VCaP (cell line): ENCODE data around the gene CNGA3.

Source experiments
- H3K27ac ChIP-seq: fragments of 450-650 bp; 2 replicates; pipeline ENCODE4 v1.5.1; 2017
- TF ChIP-seq, protein P1 (sequence below): fragments of 450-650 bp; conservative IDR thresholded peaks from 2 replicates; pipeline ENCODE4 v1.5.1; 2017; ENCODE audit warnings: mild to moderate bottlenecking, moderate library complexity

CNGA3 gene

DNA sequence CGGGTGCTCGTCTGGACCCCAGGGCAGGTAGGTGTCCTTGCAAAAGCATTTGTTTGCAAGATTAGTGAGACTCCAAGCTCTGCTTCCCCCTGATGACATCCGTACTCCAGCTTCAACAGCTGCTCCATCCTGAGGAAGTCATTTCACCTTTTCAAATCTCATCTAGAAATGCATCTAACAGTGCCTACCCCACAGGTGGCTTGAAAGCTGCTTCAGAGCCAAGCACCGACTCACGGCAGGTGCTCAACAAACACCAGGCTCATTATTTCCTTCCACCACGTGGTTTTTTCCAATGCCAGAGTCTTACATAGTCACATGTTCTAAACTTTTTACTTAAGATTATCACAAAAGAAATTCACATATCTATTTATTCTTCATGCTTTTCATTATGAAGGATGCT is 31.9 kb downstream of the CNGA3 start:
- H3K27ac ChIP-seq = no peak overlapping the region
- TF ChIP-seq, protein P1, sequence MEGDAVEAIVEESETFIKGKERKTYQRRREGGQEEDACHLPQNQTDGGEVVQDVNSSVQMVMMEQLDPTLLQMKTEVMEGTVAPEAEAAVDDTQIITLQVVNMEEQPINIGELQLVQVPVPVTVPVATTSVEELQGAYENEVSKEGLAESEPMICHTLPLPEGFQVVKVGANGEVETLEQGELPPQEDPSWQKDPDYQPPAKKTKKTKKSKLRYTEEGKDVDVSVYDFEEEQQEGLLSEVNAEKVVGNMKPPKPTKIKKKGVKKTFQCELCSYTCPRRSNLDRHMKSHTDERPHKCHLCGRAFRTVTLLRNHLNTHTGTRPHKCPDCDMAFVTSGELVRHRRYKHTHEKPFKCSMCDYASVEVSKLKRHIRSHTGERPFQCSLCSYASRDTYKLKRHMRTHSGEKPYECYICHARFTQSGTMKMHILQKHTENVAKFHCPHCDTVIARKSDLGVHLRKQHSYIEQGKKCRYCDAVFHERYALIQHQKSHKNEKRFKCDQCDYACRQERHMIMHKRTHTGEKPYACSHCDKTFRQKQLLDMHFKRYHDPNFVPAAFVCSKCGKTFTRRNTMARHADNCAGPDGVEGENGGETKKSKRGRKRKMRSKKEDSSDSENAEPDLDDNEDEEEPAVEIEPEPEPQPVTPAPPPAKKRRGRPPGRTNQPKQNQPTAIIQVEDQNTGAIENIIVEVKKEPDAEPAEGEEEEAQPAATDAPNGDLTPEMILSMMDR = no peak

- H3K27ac ChIP-seq = no peak overlapping the region
- TF ChIP-seq, protein P1 = no peak
Observed at GRCh38 chr2:98378901-98379300, 32.6 kb downstream of the CNGA3 start.

DNA sequence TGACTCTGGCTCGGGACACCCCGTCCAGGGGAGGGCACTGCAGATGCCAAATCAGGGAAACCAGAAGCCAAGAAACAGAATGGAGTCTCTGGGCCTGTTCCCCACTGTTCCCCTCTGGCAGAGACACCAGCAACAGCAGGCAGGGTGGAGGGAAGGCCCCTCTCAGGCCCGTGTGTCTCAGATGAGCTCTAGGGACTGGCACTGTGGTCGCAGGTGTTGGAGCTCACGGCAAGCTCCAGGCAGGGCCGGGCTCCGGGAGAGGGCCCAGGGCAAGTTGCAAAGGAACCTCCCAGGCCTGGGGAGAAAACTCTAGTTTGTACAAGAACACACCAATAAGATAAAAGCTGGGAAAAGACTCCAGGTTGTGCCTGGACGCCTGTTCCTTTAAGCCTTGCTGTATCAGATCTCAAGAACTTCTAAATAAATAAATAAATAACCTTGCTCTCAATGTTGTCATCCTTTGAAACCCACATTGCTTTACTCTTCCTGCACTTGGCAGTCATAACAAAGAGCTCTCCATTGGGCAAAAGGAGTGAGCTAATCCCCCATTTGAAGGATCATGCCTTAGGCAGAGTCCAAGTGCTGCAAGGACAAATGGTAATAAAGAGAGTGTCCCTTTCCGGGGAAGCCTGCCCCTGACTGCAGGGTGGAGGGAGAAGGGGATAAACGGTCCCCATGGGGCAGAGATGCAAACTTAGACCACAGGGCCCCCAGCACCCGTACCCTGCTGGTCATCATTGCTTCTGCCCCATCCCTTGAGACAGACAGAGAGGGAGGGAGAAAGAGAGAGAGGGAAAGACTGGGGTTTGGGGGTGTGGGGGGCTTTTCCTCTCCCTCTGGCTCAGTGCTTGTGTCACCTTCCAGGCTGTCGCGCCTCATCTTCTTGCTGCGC is 33.3 kb downstream of the CNGA3 start:
- H3K27ac ChIP-seq = no peak overlapping the region
- TF ChIP-seq, protein P1 = no peak

- H3K27ac ChIP-seq = no peak overlapping the region
- TF ChIP-seq, protein P1 = no peak
Observed at GRCh38 chr2:98380203-98380535, 33.9 kb downstream of the CNGA3 start.

DNA sequence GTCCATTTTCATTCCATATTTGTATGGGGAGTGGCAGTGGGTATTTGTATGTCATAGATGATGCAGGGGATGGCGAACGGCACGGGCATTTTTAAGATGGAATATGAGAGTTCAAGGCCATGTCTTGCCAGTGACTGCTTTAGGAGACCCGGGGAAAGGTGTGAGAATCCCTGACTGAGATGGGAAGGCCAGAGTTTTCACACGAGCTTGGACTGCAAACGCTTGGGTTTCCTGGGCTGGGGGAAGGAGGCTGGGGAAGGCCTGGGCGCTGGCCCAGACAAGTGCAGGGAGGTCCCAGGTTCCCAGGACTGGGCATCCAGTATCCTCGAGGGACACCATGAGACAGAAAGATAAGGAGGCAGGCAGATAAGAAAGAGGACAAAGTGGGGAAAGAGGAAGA is 35.2 kb downstream of the CNGA3 start:
- TF ChIP-seq, protein P1 = no peak
- no peak overlapping the region for H3K27ac ChIP-seq

GRCh38 chr2:98382086-98382485 is 35.8 kb downstream of the CNGA3 start:
- no peak overlapping the region for H3K27ac ChIP-seq
- TF ChIP-seq, protein P1 = no peak

GRCh38 chr2:98382739-98383138 is 36.5 kb downstream of the CNGA3 start:
- TF ChIP-seq, protein P1 = no peak

More at GRCh38 chr2:98382739-98383138, 36.5 kb downstream of the CNGA3 start:
- no peak overlapping the region for H3K27ac ChIP-seq
